ENCODE data around the gene CDK14. TPM values are rescaled to one million over a fixed set of nuclear protein-coding genes. Genes with fewer than 3 reads are reported as not detected.

The CDK14 gene
- total RNA-seq, 1 experiment from 2014 or later: 39.1 TPM

- Histone ChIP-seq H3K4me1 (replicated peaks; ENCODE audit: insufficient read depth) (no peaks in the 10 kb centered on the region), H4K20me1 (ENCODE audit: insufficient read depth) (no peaks in the 10 kb centered on the region), H3K79me2 (ENCODE audit: low read depth) (no peaks in the 10 kb centered on the region), H3K36me3 (ENCODE audit: low read depth) (no peaks in the 10 kb centered on the region), H3K4me3 (no peak overlapping the region), H3K27ac (no peak overlapping the region), H2AFZ (no peak overlapping the region), H3K9me2 (ENCODE audit: insufficient read depth) (no peaks in the 10 kb centered on the region), H3K4me2 (no peak overlapping the region), H3K27me3 (ENCODE audit: insufficient read depth, low read depth) (no peaks in the 10 kb centered on the region), H3K9me3 (ENCODE audit: insufficient read depth, low read depth) (no peaks in the 10 kb centered on the region), H3F3A (ENCODE audit: insufficient read depth, low read depth) (no peaks in the 10 kb centered on the region)
- intact Hi-C loops (cut with micrococcal nuclease; ENCODE audit: unreplicated experiment): loop anchor here (1.0 kb wide), 1 partner anchor 14 kb away; the partner anchor contains the start of gene FZD1
- CTCF ChIA-PET: no interaction called here
- TF ChIP-seq, protein P1, sequence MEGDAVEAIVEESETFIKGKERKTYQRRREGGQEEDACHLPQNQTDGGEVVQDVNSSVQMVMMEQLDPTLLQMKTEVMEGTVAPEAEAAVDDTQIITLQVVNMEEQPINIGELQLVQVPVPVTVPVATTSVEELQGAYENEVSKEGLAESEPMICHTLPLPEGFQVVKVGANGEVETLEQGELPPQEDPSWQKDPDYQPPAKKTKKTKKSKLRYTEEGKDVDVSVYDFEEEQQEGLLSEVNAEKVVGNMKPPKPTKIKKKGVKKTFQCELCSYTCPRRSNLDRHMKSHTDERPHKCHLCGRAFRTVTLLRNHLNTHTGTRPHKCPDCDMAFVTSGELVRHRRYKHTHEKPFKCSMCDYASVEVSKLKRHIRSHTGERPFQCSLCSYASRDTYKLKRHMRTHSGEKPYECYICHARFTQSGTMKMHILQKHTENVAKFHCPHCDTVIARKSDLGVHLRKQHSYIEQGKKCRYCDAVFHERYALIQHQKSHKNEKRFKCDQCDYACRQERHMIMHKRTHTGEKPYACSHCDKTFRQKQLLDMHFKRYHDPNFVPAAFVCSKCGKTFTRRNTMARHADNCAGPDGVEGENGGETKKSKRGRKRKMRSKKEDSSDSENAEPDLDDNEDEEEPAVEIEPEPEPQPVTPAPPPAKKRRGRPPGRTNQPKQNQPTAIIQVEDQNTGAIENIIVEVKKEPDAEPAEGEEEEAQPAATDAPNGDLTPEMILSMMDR (conservative IDR thresholded peaks at IDR 0.05): no peak
- TF ChIP-seq EZH2 (IDR thresholded peaks at IDR 0.05; ENCODE audit: low read depth): no peak
- POLR2A ChIA-PET (ENCODE audit: unreplicated experiment): no interaction called here
- no TSS peak for BruUV-seq (replicated peaks)
- DNase-seq: no peak
Measured at GRCh38 chr7:91250706-91251105, 654.6 kb downstream of the CDK14 start.

DNA sequence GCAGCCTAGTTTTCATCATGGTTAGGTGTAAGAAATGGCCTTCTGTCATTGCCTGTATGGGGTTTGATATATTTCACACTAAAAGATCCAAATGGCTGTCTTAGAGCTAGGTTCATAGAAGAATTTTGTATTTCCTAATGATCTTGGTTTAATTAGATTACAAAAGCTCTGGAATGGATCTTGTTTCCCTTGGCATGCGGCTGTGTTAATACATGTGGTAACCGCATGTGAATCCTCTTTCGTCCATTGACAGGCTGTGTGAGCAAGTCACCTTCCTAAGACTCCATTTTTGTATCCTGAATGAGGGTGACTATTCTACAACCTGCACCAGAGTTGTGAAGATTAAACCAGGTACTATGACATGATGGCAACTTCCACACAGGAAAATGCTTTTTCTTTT lies 655.8 kb downstream of the CDK14 start:
- POLR2A ChIA-PET (ENCODE audit: unreplicated experiment): interaction anchor here (0.6 kb wide), 1 partner anchor 345 kb away, joined by 7 read pairs; no protein-coding TSS in a partner anchor
- Histone ChIP-seq H4K20me1 (ENCODE audit: insufficient read depth) (no peaks in the 10 kb centered on the region), H2AFZ (no peak overlapping the region)

More for the DNA sequence above, 655.8 kb downstream of the CDK14 start:
- no peaks in the 10 kb centered on the region for H3K27me3 ChIP-seq (ENCODE audit: insufficient read depth, low read depth)
- no peaks in the 10 kb centered on the region for H3K36me3 ChIP-seq (ENCODE audit: low read depth)
- BruUV-seq (replicated peaks): no TSS peak
- no peaks in the 10 kb centered on the region for H3F3A ChIP-seq (ENCODE audit: insufficient read depth, low read depth)
- TF ChIP-seq EZH2 (IDR thresholded peaks at IDR 0.05; ENCODE audit: low read depth): no peak
- TF ChIP-seq, protein P1 (conservative IDR thresholded peaks at IDR 0.05): no peak
- intact Hi-C loops (cut with micrococcal nuclease; ENCODE audit: unreplicated experiment): no loop called here
- H3K9me3 ChIP-seq (ENCODE audit: insufficient read depth, low read depth): no peaks in the 10 kb centered on the region
- H3K4me3 ChIP-seq: no peak overlapping the region
- no peaks in the 10 kb centered on the region for H3K4me1 ChIP-seq (replicated peaks; ENCODE audit: insufficient read depth)
- H3K4me2 ChIP-seq: no peak overlapping the region
- no peaks in the 10 kb centered on the region for H3K79me2 ChIP-seq (ENCODE audit: low read depth)
- no peak overlapping the region for H3K27ac ChIP-seq
- CTCF ChIA-PET: interaction anchor here (0.6 kb wide), 1 partner anchor 36 kb away, joined by 3 read pairs; no protein-coding TSS in a partner anchor
- H3K9me2 ChIP-seq (ENCODE audit: insufficient read depth): no peaks in the 10 kb centered on the region
- no peak for DNase-seq

Other genes starting within 250 kb of the CDK14 start
- gene GTPBP10, start 249.6 kb upstream of the CDK14 start, total RNA-seq (2021): 29.3 and 36.7 TPM in 2 replicates
- 50.9 and 57.7 TPM in 2 replicates for gene CLDN12, start 192.9 kb upstream of the CDK14 start, total RNA-seq (2021)
- not detected in 2 replicates for gene PTTG1IP2, start 126.7 kb upstream of the CDK14 start, total RNA-seq (2021)